K562 (cell line): ENCODE data around the gene SMARCA4. TPM values are rescaled to one million over a fixed set of nuclear protein-coding genes. Genes with fewer than 3 reads are reported as not detected.
"Not testable (repeated sequence)": the region's sequence is repeated elsewhere in the genome, so short reads cannot be mapped to it uniquely, and the experiment has no call there.

ENCODE experiments used
- ATAC-seq: fragments of 200-7000 bp; cut with Tn5 transposase; 3 replicates; pipeline ENCODE4 v1.9.1; 2020; ENCODE audit warnings: moderate library complexity
- BruUV-seq: library from RNA; stranded (reverse); fragments of 400-500 nt; replicated peaks from 2 replicates; lab custom pipeline; 2021; lab: Mats Ljungman, UMichigan
- CTCF ChIA-PET: fragments of 300-600 bp; formaldehyde crosslinking; extraction: SDS; loops from one replicate; lab custom pipeline; 2021; ENCODE audit warnings: low intra/inter-chr PET ratio; lab: Yijun Ruan, JAX
- POLR2A ChIA-PET: fragments of 300-600, 350-650 bp; sonication (Branson Sonifier 250); formaldehyde crosslinking; extraction: SDS; loops from one replicate; lab custom pipeline; 2021; ENCODE audit warnings: antibody characterized with exemption, inconsistent platforms; lab: Yijun Ruan, JAX
- DNase-seq, 4 experiments: peaks; one replicate each; pipeline versions ENCODE4 v3.0.0 to v3.0.0-alpha.2; 2011 to 2018; ENCODE audit warnings: low spot score in 3 of 4, mixed read lengths in 3 of 4; ENCODE audit errors: extremely low read depth in 1 of 4
- FAIRE-seq: peaks from 2 replicates; lab custom pipeline; 2011; peaks lifted over from hg19 to GRCh38; lab: Jason Lieb, UNC
- H2AFZ ChIP-seq: 2 replicates; pipeline ENCODE4 v1.6.0; 2011; ENCODE audit warnings: low read depth, low read length, control low read depth, inconsistent platforms
- H3K27ac ChIP-seq: fragments of 200-600 bp; 3 replicates; pipeline ENCODE4 v1.8.0; 2011; ENCODE audit warnings: low read depth, mild to moderate bottlenecking, control low read depth, inconsistent platforms, low read length, moderate library complexity, mixed read lengths; ENCODE audit errors: extremely low read depth
- H3K27me3 ChIP-seq, 2 experiments: fragments of 300-600 bp in 1 of 2; 2 replicates in 1 of 2; 3 replicates in 1 of 2; pipeline versions ENCODE4 v1.6.0 to v1.8.0; 2011; ENCODE audit warnings: inconsistent platforms in 2 of 2, low read length in 2 of 2, mild to moderate bottlenecking in 1 of 2, mixed read lengths in 1 of 2, moderate library complexity in 1 of 2; ENCODE audit not compliant: control insufficient read depth in 2 of 2, insufficient read depth in 2 of 2
- H3K36me3 ChIP-seq: fragments of 300-600 bp; 3 replicates; pipeline ENCODE4 v1.8.0; 2011; ENCODE audit warnings: mild to moderate bottlenecking, low read length, inconsistent platforms; ENCODE audit not compliant: control insufficient read depth, insufficient read depth
- H3K4me1 ChIP-seq, 2 experiments: fragments of 200-600 bp in 1 of 2; replicated peaks in 1 of 2; 2 replicates in 1 of 2; 3 replicates in 1 of 2; pipeline versions ENCODE4 v1.5.1 to v1.8.0; 2011; ENCODE audit warnings: inconsistent platforms in 2 of 2, low read length in 2 of 2, mild to moderate bottlenecking in 1 of 2, mixed read lengths in 1 of 2, moderate library complexity in 1 of 2; ENCODE audit not compliant: control insufficient read depth in 2 of 2, insufficient read depth in 2 of 2
- H3K4me2 ChIP-seq: 2 replicates; pipeline ENCODE4 v1.6.1; 2011; ENCODE audit warnings: low read length, control low read depth, inconsistent platforms, mixed read lengths; ENCODE audit not compliant: insufficient read depth
- H3K4me3 ChIP-seq: fragments of 200-600 bp; sonication (generic), shearing (Covaris generic); 2 replicates; pipeline ENCODE4 v1.5.1; 2016; ENCODE audit warnings: control low read depth, inconsistent platforms
- H3K79me2 ChIP-seq: fragments of 200-600 bp; 3 replicates; pipeline ENCODE4 v1.8.0; 2011; ENCODE audit warnings: low read length, inconsistent platforms; ENCODE audit not compliant: control insufficient read depth, insufficient read depth
- H3K9ac ChIP-seq, 2 experiments: 2 replicates each; pipeline versions ENCODE4 v1.6.0 to v1.6.1; 2011; ENCODE audit warnings: low read depth in 2 of 2, low read length in 2 of 2, control low read depth in 1 of 2, inconsistent platforms in 1 of 2, mild to moderate bottlenecking in 1 of 2, mixed read lengths in 1 of 2; ENCODE audit not compliant: insufficient read depth in 1 of 2
- H3K9me1 ChIP-seq: one replicate; pipeline ENCODE4 v1.6.0; 2011; ENCODE audit warnings: inconsistent platforms, mild to moderate bottlenecking, low read length, moderate library complexity; ENCODE audit not compliant: control insufficient read depth, insufficient read depth
- H3K9me3 ChIP-seq: replicated peaks from 2 replicates; pipeline ENCODE4 v1.5.1; 2011; ENCODE audit warnings: low read depth, low read length, inconsistent platforms; ENCODE audit not compliant: control insufficient read depth, insufficient read depth
- H4K20me1 ChIP-seq: replicated peaks from 2 replicates; pipeline ENCODE4 v1.6.1; 2011; ENCODE audit warnings: low read length, inconsistent platforms, mixed read lengths; ENCODE audit not compliant: control insufficient read depth, insufficient read depth
- BRD9 ChIP-seq: fragments of 450-650 bp; IDR thresholded peaks from 2 replicates; pipeline ENCODE4 v1.6.1; 2018; ENCODE audit warnings: low read depth; ENCODE audit not compliant: partially characterized antibody
- HEY1 ChIP-seq: fragments of 250-450 bp; sonication (Bioruptor Pico); IDR thresholded peaks from 2 replicates; pipeline ENCODE4 v1.5.0; 2020; ENCODE audit warnings: mild to moderate bottlenecking, moderate library complexity, borderline replicate concordance
- HNRNPK ChIP-seq: fragments of 200-400 bp; formaldehyde crosslinking; IDR thresholded peaks from one replicate; pipeline ENCODE4 v1.6.1; 2018; ENCODE audit warnings: mild to moderate bottlenecking, low read depth, low read length; ENCODE audit not compliant: poor library complexity, severe bottlenecking
- NFRKB ChIP-seq: fragments of 450-650 bp; IDR thresholded peaks from 2 replicates; pipeline ENCODE4 v1.6.1; 2016; ENCODE audit warnings: low read depth
- NONO ChIP-seq, 2 experiments: fragments of 200-400 bp in 1 of 2; fragments of 450-650 bp in 1 of 2; formaldehyde crosslinking in 1 of 2; IDR thresholded peaks; 2 replicates each; pipeline ENCODE4 v1.6.1; 2017; ENCODE audit warnings: low read depth in 2 of 2, mild to moderate bottlenecking in 2 of 2, moderate library complexity in 2 of 2, low read length in 1 of 2
- POLR3A ChIP-seq: IDR thresholded peaks from 2 replicates; pipeline ENCODE4 v1.6.1; 2011; ENCODE audit warnings: borderline replicate concordance, mild to moderate bottlenecking, moderate library complexity; ENCODE audit not compliant: insufficient read length, insufficient read depth; ENCODE audit errors: extremely low read depth
- TBP ChIP-seq: optimal IDR thresholded peaks from 2 replicates; pipeline ENCODE3; 2011; ENCODE audit warnings: low read depth, low read length, improper control_type of control experiment
- ZNF124 ChIP-seq: sonication (generic); formaldehyde crosslinking; IDR thresholded peaks from 2 replicates; pipeline ENCODE4 v1.8.1; 2022; ENCODE audit warnings: missing genetic modification reagents
- ZNF644 ChIP-seq: fragments of 200-800 bp; sonication (Bioruptor generic); IDR thresholded peaks from 2 replicates; pipeline ENCODE4 v1.6.1; 2016; ENCODE audit warnings: low read depth, missing genetic modification characterization, missing compliant biosample characterization
- WGBS: fragments of 100-300 bp; shearing (Covaris generic); methylation state at CpG from one replicate; pipeline ENCODE4 v1.1.6; 2016; ENCODE audit warnings: low coverage, mixed read lengths; ENCODE audit not compliant: insufficient coverage; ENCODE audit errors: missing lambda C conversion rate; 5-methylcytosine and 5-hydroxymethylcytosine counted together
- in situ Hi-C: fragments of 300-500 bp; cut with MboI; formaldehyde crosslinking; loops from 4 replicates; pipeline ENCODE4 v1.15.0; 2018; ENCODE audit warnings: inconsistent platforms, mixed read lengths
- intact Hi-C: fragments of 100-400 bp; cut with micrococcal nuclease; formaldehyde crosslinking; loops from 2 replicates; pipeline ENCODE4 v1.14.2; 2022
- polyA plus RNA-seq, 8 experiments: library from polyadenylated mRNA; depleted of rRNA in 4 of 8; stranded (reverse) in 5 of 8; unstranded in 3 of 8; fragments of >200 nt; fragmentation: Nextera tagmentation in 2 of 8; fragmentation: Illumina TruSeq in 1 of 8; extraction: Ambion mirVana in 2 of 8; extraction: Trizol in 1 of 8; gene quantifications; 2 replicates each; pipeline versions ENCODE4 v1.2.1 to v1.2.3, GENCODE V29; 2011 to 2014; ENCODE audit warnings: inconsistent platforms in 1 of 8, missing spikeins in 1 of 8
- total RNA-seq, 7 experiments: library from RNA; depleted of rRNA in 6 of 7; stranded (reverse); fragments of >200 nt in 6 of 7; fragmentation: Illumina TruSeq in 2 of 7; extraction: Trizol in 2 of 7; gene quantifications; 2 replicates each; pipeline versions ENCODE4 v1.2.1 to v1.2.3, GENCODE V29; 2011 to 2021; ENCODE audit warnings: low replicate concordance in 1 of 7
- TF ChIP-seq, protein P1 (sequence below), 2 experiments: fragments of 450-650 bp; IDR thresholded peaks; 2 replicates each; pipeline ENCODE4 v1.6.1; 2018; ENCODE audit warnings: mild to moderate bottlenecking in 2 of 2, low read depth in 1 of 2; ENCODE audit not compliant: partially characterized antibody in 2 of 2
- TF ChIP-seq, protein P2 (sequence below): fragments of 450-650 bp; IDR thresholded peaks from 2 replicates; pipeline ENCODE4 v1.6.1; 2016; ENCODE audit warnings: borderline replicate concordance
- TF ChIP-seq, protein P3 (sequence below), 2 experiments: fragments of 250-450 bp in 1 of 2; fragments of 450-650 bp in 1 of 2; sonication (Bioruptor Pico) in 1 of 2; IDR thresholded peaks; 2 replicates each; pipeline versions ENCODE4 v1.6.1 to v1.8.0; 2016 to 2021; ENCODE audit warnings: mild to moderate bottlenecking in 2 of 2, moderate library complexity in 2 of 2, missing compliant biosample characterization in 1 of 2, missing genetic modification characterization in 1 of 2

Gene SMARCA4
- total and polyA plus RNA-seq, 9 of the 15 experiments (the other 6 are each of a cell fraction or from before 2014, with no cell fraction given): 19.3 to 207 (median 52.1) TPM

DNA sequence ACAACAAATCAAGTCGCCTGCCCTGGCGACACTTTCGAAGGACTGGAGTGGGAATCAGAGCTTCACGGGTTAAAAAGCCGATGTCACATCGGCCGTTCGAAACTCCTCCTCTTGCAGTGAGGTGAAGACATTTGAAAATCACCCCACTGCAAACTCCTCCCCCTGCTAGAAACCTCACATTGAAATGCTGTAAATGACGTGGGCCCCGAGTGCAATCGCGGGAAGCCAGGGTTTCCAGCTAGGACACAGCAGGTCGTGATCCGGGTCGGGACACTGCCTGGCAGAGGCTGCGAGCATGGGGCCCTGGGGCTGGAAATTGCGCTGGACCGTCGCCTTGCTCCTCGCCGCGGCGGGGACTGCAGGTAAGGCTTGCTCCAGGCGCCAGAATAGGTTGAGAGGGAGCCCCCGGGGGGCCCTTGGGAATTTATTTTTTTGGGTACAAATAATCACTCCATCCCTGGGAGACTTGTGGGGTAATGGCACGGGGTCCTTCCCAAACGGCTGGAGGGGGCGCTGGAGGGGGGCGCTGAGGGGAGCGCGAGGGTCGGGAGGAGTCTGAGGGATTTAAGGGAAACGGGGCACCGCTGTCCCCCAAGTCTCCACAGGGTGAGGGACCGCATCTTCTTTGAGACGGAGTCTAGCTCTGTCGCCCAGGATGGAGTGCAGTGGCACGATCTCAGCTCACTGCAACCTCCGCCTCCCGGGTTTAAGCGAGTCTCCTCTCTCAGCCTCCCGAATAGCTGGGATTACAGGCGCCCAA lies 128.6 kb downstream of the SMARCA4 start, which contains the start of gene LDLR (continued):
- TF ChIP-seq HNRNPK (no peak), HEY1 (CRISPR knock-in tag) (no peak), TBP (peak; percentile 97), ZNF124 (CRISPR knock-in tag) (no peak), POLR3A (no peak), ZNF644 (no peak)

DNA sequence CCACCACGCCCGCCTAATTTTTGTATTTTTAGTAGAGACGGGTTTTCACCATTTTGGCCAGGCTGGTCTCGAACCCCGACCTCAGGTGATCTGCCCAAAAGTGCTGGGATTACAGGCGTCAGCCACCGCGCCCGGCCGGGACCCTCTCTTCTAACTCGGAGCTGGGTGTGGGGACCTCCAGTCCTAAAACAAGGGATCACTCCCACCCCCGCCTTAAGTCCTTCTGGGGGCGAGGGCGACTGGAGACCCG lies 129.1 kb downstream of the SMARCA4 start:
- peak; percentile 3 for ATAC-seq
- H3K4me3 ChIP-seq: peak overlapping the region; percentile 98
- CTCF ChIA-PET, in situ Hi-C loops, H2AFZ ChIP-seq, H3K9me1 ChIP-seq, DNase-seq, FAIRE-seq, H3K27me3 ChIP-seq, BruUV-seq, H3K9me3 ChIP-seq: not testable (repeated sequence)
- H3K4me1 ChIP-seq: peaks cover 46 to 62% of the 10 kb centered on the region in 2 experiments
- H4K20me1 ChIP-seq: peaks cover 41% of the 10 kb centered on the region
- intact Hi-C loops: loop anchor here (5.0 kb wide), 1 partner anchor 53 kb away; no protein-coding TSS in a partner anchor
- peaks cover 65% of the 10 kb centered on the region for H3K79me2 ChIP-seq
- WGBS: under 1% methylated on average over 15 of the region's 15 CpGs
- POLR2A ChIA-PET: interaction anchor here (0.7 to 6.1 kb wide), 7 partner anchors 8 to 46 kb away, joined by 3 to 54 read pairs (median 3); no protein-coding TSS in a partner anchor
- H3K4me2 ChIP-seq: peak overlapping the region; percentile 80
- peak overlapping the region; percentile 92 for H3K27ac ChIP-seq
- peak overlapping the region; percentile 95 to 99 for H3K9ac ChIP-seq
- H3K36me3 ChIP-seq: peaks cover 42% of the 10 kb centered on the region
- TF ChIP-seq BRD9 (peak; percentile 52), NFRKB (peak; percentile 70), NONO (IDR thresholded peaks at IDR 0.05; ENCODE audit: low read depth in 2 of 2, low read length in 1 of 2) (peak in 1 of 2 experiments; percentile 37; a peak in 1 of 4 replicates)
- TF ChIP-seq, protein P1, sequence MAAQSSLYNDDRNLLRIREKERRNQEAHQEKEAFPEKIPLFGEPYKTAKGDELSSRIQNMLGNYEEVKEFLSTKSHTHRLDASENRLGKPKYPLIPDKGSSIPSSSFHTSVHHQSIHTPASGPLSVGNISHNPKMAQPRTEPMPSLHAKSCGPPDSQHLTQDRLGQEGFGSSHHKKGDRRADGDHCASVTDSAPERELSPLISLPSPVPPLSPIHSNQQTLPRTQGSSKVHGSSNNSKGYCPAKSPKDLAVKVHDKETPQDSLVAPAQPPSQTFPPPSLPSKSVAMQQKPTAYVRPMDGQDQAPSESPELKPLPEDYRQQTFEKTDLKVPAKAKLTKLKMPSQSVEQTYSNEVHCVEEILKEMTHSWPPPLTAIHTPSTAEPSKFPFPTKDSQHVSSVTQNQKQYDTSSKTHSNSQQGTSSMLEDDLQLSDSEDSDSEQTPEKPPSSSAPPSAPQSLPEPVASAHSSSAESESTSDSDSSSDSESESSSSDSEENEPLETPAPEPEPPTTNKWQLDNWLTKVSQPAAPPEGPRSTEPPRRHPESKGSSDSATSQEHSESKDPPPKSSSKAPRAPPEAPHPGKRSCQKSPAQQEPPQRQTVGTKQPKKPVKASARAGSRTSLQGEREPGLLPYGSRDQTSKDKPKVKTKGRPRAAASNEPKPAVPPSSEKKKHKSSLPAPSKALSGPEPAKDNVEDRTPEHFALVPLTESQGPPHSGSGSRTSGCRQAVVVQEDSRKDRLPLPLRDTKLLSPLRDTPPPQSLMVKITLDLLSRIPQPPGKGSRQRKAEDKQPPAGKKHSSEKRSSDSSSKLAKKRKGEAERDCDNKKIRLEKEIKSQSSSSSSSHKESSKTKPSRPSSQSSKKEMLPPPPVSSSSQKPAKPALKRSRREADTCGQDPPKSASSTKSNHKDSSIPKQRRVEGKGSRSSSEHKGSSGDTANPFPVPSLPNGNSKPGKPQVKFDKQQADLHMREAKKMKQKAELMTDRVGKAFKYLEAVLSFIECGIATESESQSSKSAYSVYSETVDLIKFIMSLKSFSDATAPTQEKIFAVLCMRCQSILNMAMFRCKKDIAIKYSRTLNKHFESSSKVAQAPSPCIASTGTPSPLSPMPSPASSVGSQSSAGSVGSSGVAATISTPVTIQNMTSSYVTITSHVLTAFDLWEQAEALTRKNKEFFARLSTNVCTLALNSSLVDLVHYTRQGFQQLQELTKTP (IDR thresholded peaks at IDR 0.05; ENCODE audit: low read depth in 1 of 2, partially characterized antibody in 2 of 2): peak in 1 of 2 experiments; percentile 79
- TF ChIP-seq, protein P2, sequence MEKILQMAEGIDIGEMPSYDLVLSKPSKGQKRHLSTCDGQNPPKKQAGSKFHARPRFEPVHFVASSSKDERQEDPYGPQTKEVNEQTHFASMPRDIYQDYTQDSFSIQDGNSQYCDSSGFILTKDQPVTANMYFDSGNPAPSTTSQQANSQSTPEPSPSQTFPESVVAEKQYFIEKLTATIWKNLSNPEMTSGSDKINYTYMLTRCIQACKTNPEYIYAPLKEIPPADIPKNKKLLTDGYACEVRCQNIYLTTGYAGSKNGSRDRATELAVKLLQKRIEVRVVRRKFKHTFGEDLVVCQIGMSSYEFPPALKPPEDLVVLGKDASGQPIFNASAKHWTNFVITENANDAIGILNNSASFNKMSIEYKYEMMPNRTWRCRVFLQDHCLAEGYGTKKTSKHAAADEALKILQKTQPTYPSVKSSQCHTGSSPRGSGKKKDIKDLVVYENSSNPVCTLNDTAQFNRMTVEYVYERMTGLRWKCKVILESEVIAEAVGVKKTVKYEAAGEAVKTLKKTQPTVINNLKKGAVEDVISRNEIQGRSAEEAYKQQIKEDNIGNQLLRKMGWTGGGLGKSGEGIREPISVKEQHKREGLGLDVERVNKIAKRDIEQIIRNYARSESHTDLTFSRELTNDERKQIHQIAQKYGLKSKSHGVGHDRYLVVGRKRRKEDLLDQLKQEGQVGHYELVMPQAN: peak; percentile 71
- TF ChIP-seq, protein P3, sequence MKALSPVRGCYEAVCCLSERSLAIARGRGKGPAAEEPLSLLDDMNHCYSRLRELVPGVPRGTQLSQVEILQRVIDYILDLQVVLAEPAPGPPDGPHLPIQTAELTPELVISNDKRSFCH (CRISPR knock-in tag; IDR thresholded peaks at IDR 0.05): not testable (repeated sequence)
- TF ChIP-seq, protein P3 (tag; IDR thresholded peaks at IDR 0.05): 0 out of 2 replicates have a peak, but pooled peaks have one; percentile 17
